Coronary artery (tissue), 2 donors: ENCODE measurements around the gene ELK4.

Experiments
- DNase-seq: peaks from one replicate; pipeline ENCODE4 v3.0.0-alpha.2; 2017; ENCODE audit warnings: low spot score
- H3K27ac ChIP-seq, 2 donors: fragments of 200-600 bp; sonication (generic); one replicate each; pipeline ENCODE4 v1.5.1; 2016 to 2019
- H3K4me3 ChIP-seq: fragments of 200-600 bp; sonication (generic); 2 replicates; pipeline ENCODE4 v1.5.1; 2016; ENCODE audit warnings: mild to moderate bottlenecking, moderate library complexity
- TF ChIP-seq, protein P1 (sequence below): fragments of 200-600 bp; sonication (generic); IDR thresholded peaks from one replicate; pipeline ENCODE4 v1.5.1; 2019; ENCODE audit warnings: antibody characterized with exemption

Gene ELK4

GRCh38 chr1:205595861-205596260 is 36.0 kb downstream of the ELK4 start:
- Histone ChIP-seq H3K27ac (no peak overlapping the region), H3K4me3 (no peak overlapping the region)
- DNase-seq: no peak
- TF ChIP-seq, protein P1, sequence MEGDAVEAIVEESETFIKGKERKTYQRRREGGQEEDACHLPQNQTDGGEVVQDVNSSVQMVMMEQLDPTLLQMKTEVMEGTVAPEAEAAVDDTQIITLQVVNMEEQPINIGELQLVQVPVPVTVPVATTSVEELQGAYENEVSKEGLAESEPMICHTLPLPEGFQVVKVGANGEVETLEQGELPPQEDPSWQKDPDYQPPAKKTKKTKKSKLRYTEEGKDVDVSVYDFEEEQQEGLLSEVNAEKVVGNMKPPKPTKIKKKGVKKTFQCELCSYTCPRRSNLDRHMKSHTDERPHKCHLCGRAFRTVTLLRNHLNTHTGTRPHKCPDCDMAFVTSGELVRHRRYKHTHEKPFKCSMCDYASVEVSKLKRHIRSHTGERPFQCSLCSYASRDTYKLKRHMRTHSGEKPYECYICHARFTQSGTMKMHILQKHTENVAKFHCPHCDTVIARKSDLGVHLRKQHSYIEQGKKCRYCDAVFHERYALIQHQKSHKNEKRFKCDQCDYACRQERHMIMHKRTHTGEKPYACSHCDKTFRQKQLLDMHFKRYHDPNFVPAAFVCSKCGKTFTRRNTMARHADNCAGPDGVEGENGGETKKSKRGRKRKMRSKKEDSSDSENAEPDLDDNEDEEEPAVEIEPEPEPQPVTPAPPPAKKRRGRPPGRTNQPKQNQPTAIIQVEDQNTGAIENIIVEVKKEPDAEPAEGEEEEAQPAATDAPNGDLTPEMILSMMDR: no peak

DNA sequence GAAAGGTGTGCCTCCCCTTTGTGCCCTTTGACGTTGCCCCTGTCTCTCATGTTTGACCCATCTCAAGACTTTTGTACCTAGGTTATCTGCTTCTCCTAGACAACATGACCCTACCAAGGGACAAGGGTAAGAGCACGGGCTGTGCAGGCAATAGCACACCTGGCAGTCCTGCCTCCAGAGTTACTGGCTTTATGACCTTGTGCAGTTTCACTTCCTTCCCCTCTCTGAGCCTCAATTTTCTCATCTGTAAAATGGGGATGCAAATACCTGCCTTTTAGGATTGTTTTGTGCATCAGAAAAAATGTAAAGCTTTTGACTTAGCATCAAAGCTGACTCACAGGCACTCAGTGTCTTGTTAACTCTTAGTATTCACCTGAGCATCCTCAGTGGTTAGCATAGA is 36.4 kb downstream of the ELK4 start:
- no peak overlapping the region for H3K27ac ChIP-seq
- peak; percentile 28 for DNase-seq
- TF ChIP-seq, protein P1: no peak
- no peak overlapping the region for H3K4me3 ChIP-seq

DNA sequence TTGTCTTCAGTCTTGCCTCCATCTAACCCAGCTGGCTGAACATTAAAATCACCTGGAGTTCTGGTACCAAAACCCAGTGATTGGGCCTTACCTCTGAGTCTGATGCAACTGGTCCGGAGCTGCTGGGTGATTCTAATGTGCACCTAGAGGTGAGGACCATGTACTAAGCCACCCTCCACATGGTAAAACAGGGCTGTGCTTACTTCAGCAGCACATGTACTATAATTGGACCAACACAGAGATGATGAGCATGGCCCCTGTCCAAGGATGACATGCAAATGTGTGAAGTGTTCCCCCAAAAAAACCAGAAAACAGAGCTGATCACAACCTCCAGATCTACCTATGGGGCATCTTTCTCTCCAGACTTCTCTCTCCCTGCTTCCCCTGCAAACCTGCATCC is 37.0 kb downstream of the ELK4 start:
- H3K27ac ChIP-seq: no peak overlapping the region
- peak; percentile 31 for DNase-seq
- no peak overlapping the region for H3K4me3 ChIP-seq
- TF ChIP-seq, protein P1: no peak

DNA sequence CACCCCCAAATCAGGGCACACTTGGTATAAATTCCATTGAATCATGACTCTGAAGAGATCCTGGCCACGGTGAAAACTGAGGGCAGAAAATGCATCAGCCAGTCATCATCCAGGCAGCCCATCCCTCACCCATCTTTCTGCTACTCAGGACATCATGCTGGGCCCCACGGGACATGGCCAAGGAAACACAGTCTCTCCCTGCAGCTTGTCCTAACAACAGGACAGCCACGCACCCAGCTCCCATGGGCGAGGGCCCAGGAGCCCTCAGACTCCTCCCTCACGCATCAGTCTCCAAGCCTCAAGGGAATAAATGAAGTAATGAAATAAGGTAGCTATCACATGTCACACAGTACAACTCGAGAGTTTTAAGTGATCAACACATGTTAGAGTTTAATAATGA is 37.8 kb downstream of the ELK4 start:
- peak; percentile 61 for DNase-seq
- Histone ChIP-seq H3K27ac (peak overlapping the region in 1 of 2 donors; percentile 52), H3K4me3 (no peak overlapping the region)
- TF ChIP-seq, protein P1: no peak

GRCh38 chr1:205593532-205593931 is 38.3 kb downstream of the ELK4 start:
- DNase-seq: no peak
- H3K4me3 ChIP-seq: no peak overlapping the region
- TF ChIP-seq, protein P1: no peak
- H3K27ac ChIP-seq: peak overlapping the region in 1 of 2 donors; percentile 52

DNA sequence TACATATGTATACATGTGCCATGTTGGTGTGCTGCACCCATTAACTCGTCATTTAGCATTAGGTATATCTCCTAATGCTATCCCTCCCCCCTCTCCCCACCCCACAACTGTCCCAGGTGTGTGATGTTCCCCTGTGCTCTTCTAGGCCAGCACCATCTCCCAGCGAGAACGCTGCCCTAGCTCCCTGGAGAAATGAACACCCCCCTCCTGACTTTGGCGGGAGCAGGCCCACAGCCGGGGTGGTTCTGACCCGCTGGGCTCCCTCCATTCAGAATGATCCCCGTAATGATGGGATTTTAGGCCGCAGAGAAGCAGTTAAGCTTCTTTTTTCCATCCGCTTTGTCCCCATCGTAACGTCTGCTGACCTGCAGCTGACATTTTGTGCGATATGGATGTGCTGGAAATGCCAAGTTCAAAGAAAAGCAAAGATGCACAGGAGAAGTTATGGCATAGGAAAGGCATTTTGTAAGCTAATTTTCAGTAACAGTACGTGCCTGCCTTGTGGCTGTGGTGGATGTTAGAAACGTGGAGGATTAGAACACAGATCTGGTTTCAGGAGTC is 39.3 kb downstream of the ELK4 start:
- H3K4me3 ChIP-seq: peak overlapping the region; percentile 67
- no peak for DNase-seq
- no peak overlapping the region for H3K27ac ChIP-seq

More for the DNA sequence above, 39.3 kb downstream of the ELK4 start:
- TF ChIP-seq, protein P1: no peak
